Heart right ventricle (tissue), 16 donors: Measurements from ENCODE around the gene MAGEB17. TPM values are rescaled to one million over a fixed set of nuclear protein-coding genes. Genes with fewer than 3 reads are reported as not detected.

Experiments
- ATAC-seq, 8 donors: fragments of 200-7000 bp; cut with Tn5 transposase; one replicate each; pipeline ENCODE4 v1.9.1; 2020; ENCODE audit warnings: mild to moderate bottlenecking in 8 of 8, moderate library complexity in 8 of 8, moderate number of reproducible peaks in 1 of 8
- DNase-seq, 2 donors: peaks; one replicate each; pipeline ENCODE4 v3.0.0-alpha.2; 2020
- H3K27ac ChIP-seq, 10 donors: fragments of 200-600 bp; sonication (generic) in 2 of 10; one replicate each; pipeline versions ENCODE4 v1.5.0 to v1.8.0; 2020 to 2022; ENCODE audit warnings: mild to moderate bottlenecking in 3 of 10
- H3K27me3 ChIP-seq, 7 donors: fragments of 200-600 bp; one replicate each; pipeline ENCODE4 v1.8.0; 2021 to 2022; ENCODE audit warnings: mild to moderate bottlenecking in 2 of 7
- H3K36me3 ChIP-seq, 9 donors: fragments of 200-600 bp; sonication (generic) in 1 of 9; one replicate each; pipeline versions ENCODE4 v1.5.0 to v1.8.0; 2020 to 2022; ENCODE audit warnings: mild to moderate bottlenecking in 2 of 9
- H3K4me1 ChIP-seq, 9 donors: fragments of 200-600 bp; sonication (generic) in 1 of 9; one replicate each; pipeline versions ENCODE4 v1.5.0 to v1.8.0; 2020 to 2022; ENCODE audit warnings: mild to moderate bottlenecking in 4 of 9
- H3K4me3 ChIP-seq, 10 donors: fragments of 200-600 bp; sonication (generic) in 2 of 10; one replicate each; pipeline versions ENCODE4 v1.5.0 to v1.8.0; 2020 to 2022; ENCODE audit warnings: mild to moderate bottlenecking in 7 of 10, moderate library complexity in 2 of 10
- H3K9me3 ChIP-seq, 11 donors: fragments of 200-600 bp in 10 of 11; sonication (generic) in 2 of 11; one replicate each; pipeline versions ENCODE4 v1.5.0 to v1.8.0; 2013 to 2022; ENCODE audit warnings: mild to moderate bottlenecking in 2 of 11, control low read depth in 1 of 11, moderate library complexity in 1 of 11
- CTCF ChIP-seq, 9 donors: fragments of 200-600 bp; sonication (generic) in 2 of 9; IDR thresholded peaks; one replicate each; pipeline versions ENCODE4 v1.5.0 to v1.8.0; 2021 to 2022; ENCODE audit warnings: antibody characterized with exemption in 9 of 9, mild to moderate bottlenecking in 5 of 9, moderate library complexity in 1 of 9
- WGBS, 2 donors: extraction: QIAGEN DNeasy Blood & Tissue Kit; methylation state at CpG; one replicate each; pipeline ENCODE4 v1.1.7; 2013; ENCODE audit warnings: inconsistent platforms in 1 of 2; 5-methylcytosine and 5-hydroxymethylcytosine counted together
- intact Hi-C, 10 donors: fragments of 100-400 bp; cut with DNase I; formaldehyde crosslinking; loops; one replicate each; pipeline versions ENCODE4 v1.11.1 to v1.14.2; 2022
- polyA plus RNA-seq, 2 donors: library from polyadenylated mRNA; stranded (reverse); fragments of 200-250 nt; gene quantifications; one replicate each; pipeline ENCODE4 v1.2.3, GENCODE V29; 2013
- total RNA-seq, 10 donors: library from RNA; stranded (reverse); fragmentation: NEBNext Ultra II Directional in 3 of 10; extraction: Animal tissue kit (Norgen Biotek cat#: 25700) in 3 of 10; gene quantifications; one replicate each; pipeline versions ENCODE4 v1.2.1 to v1.2.4, GENCODE V29; 2021 to 2023
- donor health status: Arrhythmogenic right ventricular cardiomyopathy.
- donor health status: ischemic (EF 13 %, LVEDD 7.1; RV severe dilation, severe dysfunction).
- donor health status: healthy with polysubstance abuse.
- donor health status: DM: no; HTN: yes; CAD: no.
- donor health status: DM: no; HTN: no; CAD: no.
- donor health status: ischemic (EF 25% LVEDD 6.9; RV normal size, moderate dysfunction).
- donor health status: ischemic (EF 25% LVEDD 5.7; RV mildly dilated, moderate dysfunction).
- donor health status: healthy.
- donor health status: DM: yes; HTN: yes; CAD: no.
- donor health status: Ischemic cardiomyopathy.
- donor health status: ischemic (EF 35%, LVEDD 5.7; RV mildly dilated, moderate dysfunction).
- donor health status: nonischemic (EF 11% LVEDD 7.7; RV severe dilation, severe dysfunction).
- donor health status: DM: yes; HTN: yes; CAD: no.
- donor health status: PGD.
- donor health status: ischemic (EF 29% LVEDD 5.4; RV normal size, mild dysfunction).
- donor health status: nonischemic (EF 23%, LVEDD 6.1; RV moderate dilation, normal function).

The MAGEB17 gene
- total and polyA plus RNA-seq, 12 donors: 0.04 to 0.19 TPM; not detected in 10

GRCh38 chrX:16140983-16141382 is 26.3 kb upstream of the MAGEB17 start:
- no peak for TF ChIP-seq CTCF (IDR thresholded peaks at IDR 0.05)
- intact Hi-C loops: no loop called here
- H3K4me1 ChIP-seq: no peaks in the 10 kb centered on the region

DNA sequence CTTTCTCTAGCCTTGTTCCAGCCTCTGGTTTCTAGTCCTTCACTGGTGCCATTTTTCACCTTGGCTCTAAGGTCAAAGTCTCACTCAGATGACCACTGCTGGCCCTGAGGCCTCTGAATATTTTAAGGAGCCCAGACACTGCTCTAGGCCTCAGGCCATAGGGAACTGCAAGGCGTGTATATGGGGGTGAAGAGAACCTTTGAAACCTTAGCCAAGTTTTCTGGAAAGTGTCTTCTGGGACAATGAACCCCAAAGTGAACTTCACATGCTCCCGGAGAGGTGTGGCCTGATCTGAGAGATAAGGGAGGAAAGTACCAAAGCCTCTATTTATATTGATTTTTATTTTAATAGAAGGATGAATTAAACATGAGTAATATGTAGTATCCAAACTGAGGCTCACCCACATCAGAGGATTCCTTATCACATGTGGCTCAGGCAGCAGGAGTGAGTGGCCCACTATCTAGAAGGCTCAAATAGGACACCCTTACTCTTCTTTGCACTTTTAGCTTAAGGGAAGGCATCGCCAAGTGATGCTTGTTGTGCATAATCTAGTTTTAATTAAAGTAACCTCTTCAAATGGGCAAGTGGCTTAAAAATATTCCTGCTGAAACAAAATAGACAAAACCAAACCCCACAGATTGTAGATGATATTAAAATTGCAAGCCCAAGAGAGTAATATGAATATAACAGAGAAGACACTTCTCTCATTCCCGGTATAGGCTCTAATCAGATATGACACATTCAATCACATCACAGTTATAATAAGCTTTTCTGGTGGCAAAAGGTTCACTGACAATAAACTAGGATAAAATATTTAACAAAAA is 25.6 kb upstream of the MAGEB17 start:
- intact Hi-C loops: no loop called here
- H3K27me3 ChIP-seq: peaks cover 0 to 80% (median 0%) of the 10 kb centered on the region in 7 donors
- H3K4me3 ChIP-seq: no peak overlapping the region
- ATAC-seq (no peak), DNase-seq (no peak)
- no peaks in the 10 kb centered on the region for H3K36me3 ChIP-seq
- no peak for TF ChIP-seq CTCF (IDR thresholded peaks at IDR 0.05)
- no peaks in the 10 kb centered on the region for H3K4me1 ChIP-seq
- no peak overlapping the region for H3K27ac ChIP-seq
- 87 to 89% methylated on average over 4 of the region's 4 CpGs for WGBS, 2 donors
- no peaks in the 10 kb centered on the region for H3K9me3 ChIP-seq

More at GRCh38 chrX:16140983-16141382, 26.3 kb upstream of the MAGEB17 start:
- no peak overlapping the region for H3K27ac ChIP-seq
- peaks cover 0 to 80% (median 0%) of the 10 kb centered on the region in 7 donors for H3K27me3 ChIP-seq
- no peak for ATAC-seq
- no peak for DNase-seq
- H3K9me3 ChIP-seq: no peaks in the 10 kb centered on the region
- no peak overlapping the region for H3K4me3 ChIP-seq
- no peaks in the 10 kb centered on the region for H3K36me3 ChIP-seq

GRCh38 chrX:16142246-16142558 is 25.1 kb upstream of the MAGEB17 start:
- ATAC-seq: no peak
- intact Hi-C loops: no loop called here
- no peak overlapping the region for H3K27ac ChIP-seq
- H3K4me1 ChIP-seq: no peaks in the 10 kb centered on the region
- TF ChIP-seq CTCF (IDR thresholded peaks at IDR 0.05): no peak
- no peaks in the 10 kb centered on the region for H3K9me3 ChIP-seq
- H3K4me3 ChIP-seq: no peak overlapping the region
- peaks cover 0 to 76% (median 0%) of the 10 kb centered on the region in 7 donors for H3K27me3 ChIP-seq
- H3K36me3 ChIP-seq: no peaks in the 10 kb centered on the region
- DNase-seq: no peak

DNA sequence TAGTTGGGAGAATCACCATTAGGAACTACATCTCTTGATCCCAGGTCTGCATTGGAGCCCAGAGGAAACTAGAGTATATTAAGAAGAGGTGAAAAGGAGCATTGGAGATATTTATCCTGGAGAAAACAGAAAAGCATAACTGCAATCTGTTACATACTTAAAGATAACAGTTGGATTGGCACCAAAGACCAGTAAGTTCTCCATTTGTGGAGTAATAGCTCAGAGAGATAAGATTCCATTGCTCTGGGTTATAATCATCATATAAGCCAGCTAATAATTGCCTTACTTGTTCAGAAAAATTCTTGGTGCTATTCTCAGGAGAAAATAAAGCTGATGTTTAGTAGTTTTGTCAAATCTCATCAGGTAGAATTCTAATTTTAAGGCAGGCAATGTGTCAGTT is 23.3 kb upstream of the MAGEB17 start:
- no peak for ATAC-seq
- H3K4me3 ChIP-seq: no peak overlapping the region
- DNase-seq: no peak
- H3K4me1 ChIP-seq: no peaks in the 10 kb centered on the region
- H3K36me3 ChIP-seq: no peaks in the 10 kb centered on the region
- no peak for TF ChIP-seq CTCF (IDR thresholded peaks at IDR 0.05)
- no peak overlapping the region for H3K27ac ChIP-seq
- intact Hi-C loops: no loop called here
- no peaks in the 10 kb centered on the region for H3K9me3 ChIP-seq
- peaks cover 0 to 69% (median 0%) of the 10 kb centered on the region in 7 donors for H3K27me3 ChIP-seq
